Measurements from ENCODE around the gene ARHGAP6.

- TF ChIP-seq POLR2A (IDR thresholded peaks at IDR 0.05) (no peak), CTCF (IDR thresholded peaks at IDR 0.05) (peak; percentile 95 to 98 (median 95)), POLR2AphosphoS5 (IDR thresholded peaks at IDR 0.05) (no peak)
These were observed 132.5 kb downstream of the ARHGAP6 start for GRCh38 chrX:11533199-11533651.
